Panc1 (cell line): Measurements from ENCODE around the gene GRIA4.

Experiments used
- CTCF ChIP-seq: fragments of 450-650 bp; IDR thresholded peaks from 2 replicates; pipeline ENCODE4 v1.5.1; 2017; ENCODE audit warnings: mild to moderate bottlenecking
- POLR2AphosphoS5 ChIP-seq: IDR thresholded peaks from 2 replicates; pipeline ENCODE4 v1.6.1; 2012; ENCODE audit warnings: mild to moderate bottlenecking, low read depth, low read length, moderate library complexity
- REST ChIP-seq, 2 experiments: IDR thresholded peaks; 2 replicates each; pipeline ENCODE4 v1.6.1; 2011 to 2012; ENCODE audit warnings: low read depth in 2 of 2, control low read depth in 1 of 2, low read length in 1 of 2, mild to moderate bottlenecking in 1 of 2, moderate library complexity in 1 of 2; ENCODE audit not compliant: insufficient read depth in 1 of 2
- SIN3A ChIP-seq: IDR thresholded peaks from 2 replicates; pipeline ENCODE4 v1.6.1; 2012; ENCODE audit warnings: low read depth, mild to moderate bottlenecking, low read length, moderate library complexity, borderline replicate concordance; ENCODE audit not compliant: insufficient read depth
- TCF7L2 ChIP-seq: IDR thresholded peaks from 2 replicates; pipeline ENCODE4 v1.6.1; 2011; ENCODE audit warnings: mild to moderate bottlenecking, low read depth, low read length, inconsistent platforms

DNA sequence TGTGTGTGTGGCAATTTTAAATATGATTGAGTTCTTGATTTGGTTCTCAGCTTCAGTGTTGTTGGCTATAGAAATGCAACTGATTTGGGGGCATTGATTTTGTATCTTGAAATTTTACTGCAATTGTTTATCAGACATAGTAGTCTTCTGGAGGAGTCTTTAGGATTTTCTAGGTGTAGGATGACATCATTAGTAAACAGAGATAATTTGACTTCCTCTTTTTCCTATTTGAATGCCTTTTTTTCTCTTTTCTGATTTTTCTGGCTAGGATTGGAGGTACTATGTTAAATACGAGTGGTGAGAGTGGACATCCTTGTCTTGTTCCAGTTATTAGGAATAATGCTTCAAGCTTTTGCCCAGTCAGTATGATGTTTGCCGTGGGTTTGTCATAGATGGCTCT lies 287.3 kb downstream of the GRIA4 start:
- TF ChIP-seq CTCF: no peak
- no peak for TF ChIP-seq REST (IDR thresholded peaks at IDR 0.05; ENCODE audit: insufficient read depth in 1 of 2, low read depth in 2 of 2, low read length in 1 of 2)
- TF ChIP-seq SIN3A: no peak
- TF ChIP-seq POLR2AphosphoS5: no peak
- no peak for TF ChIP-seq TCF7L2
